HAP-1 (cell line): ENCODE measurements around the gene SPRED2.

ENCODE experiments used
- DNase-seq, 2 experiments: peaks; one replicate each; pipeline ENCODE4 v3.0.0-alpha.2; 2016 to 2020; ENCODE audit warnings: low spot score in 2 of 2
- H3K27me3 ChIP-seq: fragments of 250-450 bp; sonication (Bioruptor Pico); 2 replicates; pipeline ENCODE4 v1.5.1; 2020; ENCODE audit warnings: low read depth, mild to moderate bottlenecking, moderate library complexity
- H3K36me3 ChIP-seq: fragments of 250-450 bp; sonication (Bioruptor Pico); replicated peaks from 2 replicates; pipeline ENCODE4 v1.5.1; 2020; ENCODE audit warnings: mild to moderate bottlenecking
- H3K4me1 ChIP-seq: fragments of 250-450 bp; sonication (Bioruptor Pico); 2 replicates; pipeline ENCODE4 v1.5.1; 2020; ENCODE audit warnings: mild to moderate bottlenecking
- H3K4me3 ChIP-seq: fragments of 250-450 bp; sonication (Bioruptor Pico); 2 replicates; pipeline ENCODE4 v1.5.1; 2020; ENCODE audit warnings: mild to moderate bottlenecking, moderate library complexity
- H3K9me3 ChIP-seq: fragments of 250-450 bp; sonication (Bioruptor Pico); 2 replicates; pipeline ENCODE4 v1.5.1; 2020; ENCODE audit warnings: mild to moderate bottlenecking, moderate library complexity
- in situ Hi-C: fragments of 300-500 bp; cut with MboI; formaldehyde crosslinking; loops from 3 replicates; pipeline ENCODE4 v1.14.3; 2020; ENCODE audit warnings: low sequenced_read_pairs, inconsistent platforms, mixed read lengths

Gene SPRED2

GRCh38 chr2:65381607-65382051, 50.8 kb downstream of the SPRED2 start:
- H3K27me3 ChIP-seq, result no peaks in the 10 kb centered on the region
- in situ Hi-C loops, result no loop called here
- H3K4me1 ChIP-seq, result peaks cover 11% of the 10 kb centered on the region
- no peaks in the 10 kb centered on the region for H3K36me3 ChIP-seq
- no peak overlapping the region for H3K4me3 ChIP-seq
- H3K9me3 ChIP-seq, result no peaks in the 10 kb centered on the region
- no peak for DNase-seq

- in situ Hi-C loops, result no loop called here
- H3K4me1 ChIP-seq, result peaks cover 11% of the 10 kb centered on the region
- DNase-seq, result no peak
- no peak overlapping the region for H3K4me3 ChIP-seq
- no peaks in the 10 kb centered on the region for H3K27me3 ChIP-seq
- no peaks in the 10 kb centered on the region for H3K36me3 ChIP-seq
- H3K9me3 ChIP-seq, result no peaks in the 10 kb centered on the region
Measured at GRCh38 chr2:65380255-65380654, 52.1 kb downstream of the SPRED2 start.

- Histone ChIP-seq H3K36me3 (no peaks in the 10 kb centered on the region), H3K27me3 (no peaks in the 10 kb centered on the region), H3K9me3 (no peaks in the 10 kb centered on the region), H3K4me1 (peaks cover 11% of the 10 kb centered on the region), H3K4me3 (no peak overlapping the region)
- in situ Hi-C loops, result no loop called here
- no peak for DNase-seq
Measured at GRCh38 chr2:65379721-65380171, 52.7 kb downstream of the SPRED2 start.

- Histone ChIP-seq H3K4me1 (peaks cover 11% of the 10 kb centered on the region), H3K27me3 (no peaks in the 10 kb centered on the region)
- no peak for DNase-seq
Measured at GRCh38 chr2:65379223-65379622, 53.2 kb downstream of the SPRED2 start.

GRCh38 chr2:65378290-65378689, 54.1 kb downstream of the SPRED2 start:
- no peaks in the 10 kb centered on the region for H3K9me3 ChIP-seq
- no peak overlapping the region for H3K4me3 ChIP-seq
- no peak for DNase-seq
- H3K36me3 ChIP-seq, result no peaks in the 10 kb centered on the region
- peaks cover 6% of the 10 kb centered on the region for H3K4me1 ChIP-seq
- H3K27me3 ChIP-seq, result no peaks in the 10 kb centered on the region
- in situ Hi-C loops, result no loop called here

More at GRCh38 chr2:65379223-65379622, 53.2 kb downstream of the SPRED2 start:
- H3K4me3 ChIP-seq, result no peak overlapping the region
- H3K9me3 ChIP-seq, result no peaks in the 10 kb centered on the region
- in situ Hi-C loops, result no loop called here
- no peaks in the 10 kb centered on the region for H3K36me3 ChIP-seq

- in situ Hi-C loops, result no loop called here
- no peak overlapping the region for H3K4me3 ChIP-seq
- H3K36me3 ChIP-seq, result no peaks in the 10 kb centered on the region
- no peaks in the 10 kb centered on the region for H3K27me3 ChIP-seq
- no peaks in the 10 kb centered on the region; the same call in 1 of the 2 replicates for H3K4me1 ChIP-seq
- H3K9me3 ChIP-seq, result no peaks in the 10 kb centered on the region
- peak in 1 of 2 experiments; percentile 25 for DNase-seq
Measured at GRCh38 chr2:65377556-65378192, 54.7 kb downstream of the SPRED2 start.

GRCh38 chr2:65375723-65376122, 56.7 kb downstream of the SPRED2 start:
- Histone ChIP-seq H3K36me3 (no peaks in the 10 kb centered on the region), H3K4me3 (no peak overlapping the region), H3K4me1 (peaks cover 8% of the 10 kb centered on the region), H3K9me3 (no peaks in the 10 kb centered on the region), H3K27me3 (no peaks in the 10 kb centered on the region)
- DNase-seq, result no peak
- in situ Hi-C loops, result no loop called here

GRCh38 chr2:65374999-65375398, 57.4 kb downstream of the SPRED2 start:
- Histone ChIP-seq H3K4me3 (no peak overlapping the region), H3K27me3 (no peaks in the 10 kb centered on the region), H3K4me1 (peaks cover 10% of the 10 kb centered on the region), H3K9me3 (no peaks in the 10 kb centered on the region), H3K36me3 (no peaks in the 10 kb centered on the region)
- in situ Hi-C loops, result no loop called here
- no peak for DNase-seq

- DNase-seq, result no peak
- Histone ChIP-seq H3K9me3 (no peaks in the 10 kb centered on the region), H3K4me3 (no peak overlapping the region), H3K4me1 (peaks cover 10% of the 10 kb centered on the region), H3K27me3 (no peaks in the 10 kb centered on the region), H3K36me3 (no peaks in the 10 kb centered on the region)
- in situ Hi-C loops, result no loop called here
Measured at GRCh38 chr2:65374575-65374974, 57.8 kb downstream of the SPRED2 start.

GRCh38 chr2:65373365-65373918, 59.0 kb downstream of the SPRED2 start:
- H3K9me3 ChIP-seq, result no peaks in the 10 kb centered on the region
- in situ Hi-C loops, result no loop called here
- no peaks in the 10 kb centered on the region for H3K36me3 ChIP-seq
- H3K4me1 ChIP-seq, result peaks cover 10% of the 10 kb centered on the region
- no peak for DNase-seq
- H3K27me3 ChIP-seq, result no peaks in the 10 kb centered on the region
- H3K4me3 ChIP-seq, result no peak overlapping the region

- in situ Hi-C loops, result no loop called here
- no peaks in the 10 kb centered on the region for H3K27me3 ChIP-seq
- no peaks in the 10 kb centered on the region for H3K36me3 ChIP-seq
- DNase-seq, result no peak
- peaks cover 10% of the 10 kb centered on the region for H3K4me1 ChIP-seq
- H3K4me3 ChIP-seq, result no peak overlapping the region
- no peaks in the 10 kb centered on the region for H3K9me3 ChIP-seq
Measured at GRCh38 chr2:65372619-65373018, 59.8 kb downstream of the SPRED2 start.

- no peaks in the 10 kb centered on the region for H3K9me3 ChIP-seq
- no peaks in the 10 kb centered on the region for H3K36me3 ChIP-seq
- in situ Hi-C loops, result no loop called here
- no peak overlapping the region for H3K4me3 ChIP-seq
- peaks cover 15% of the 10 kb centered on the region for H3K4me1 ChIP-seq
- DNase-seq, result no peak
- no peaks in the 10 kb centered on the region for H3K27me3 ChIP-seq
Measured at GRCh38 chr2:65371074-65371434, 61.3 kb downstream of the SPRED2 start.

GRCh38 chr2:65370387-65371073, 61.9 kb downstream of the SPRED2 start:
- in situ Hi-C loops, result no loop called here
- Histone ChIP-seq H3K9me3 (no peaks in the 10 kb centered on the region), H3K36me3 (no peaks in the 10 kb centered on the region), H3K27me3 (no peaks in the 10 kb centered on the region), H3K4me1 (peaks cover 21% of the 10 kb centered on the region), H3K4me3 (no peak overlapping the region)
- DNase-seq, result peak in 1 of 2 experiments; percentile 43

- in situ Hi-C loops, result no loop called here
- Histone ChIP-seq H3K27me3 (no peaks in the 10 kb centered on the region), H3K36me3 (no peaks in the 10 kb centered on the region), H3K9me3 (no peaks in the 10 kb centered on the region), H3K4me1 (peaks cover 26% of the 10 kb centered on the region), H3K4me3 (no peak overlapping the region)
- DNase-seq, result no peak
Measured at GRCh38 chr2:65369980-65370379, 62.4 kb downstream of the SPRED2 start.
